CD4-positive, alpha-beta T cell treated with Interleukin-21 for 1 hour (primary cell): ENCODE results near the gene M6PR.

Experiments used
- DNase-seq: peaks from one replicate; pipeline ENCODE4 v3.0.0-alpha.2; 2020

The M6PR gene

GRCh38 chr12:8911606-8912268 lies 37.7 kb downstream of the M6PR start:
- DNase-seq: no peak

GRCh38 chr12:8909752-8910151 lies 39.7 kb downstream of the M6PR start:
- DNase-seq: no peak

- DNase-seq: no peak
These were observed 41.9 kb downstream of the M6PR start for GRCh38 chr12:8907513-8907912.

GRCh38 chr12:8906266-8907180 lies 42.9 kb downstream of the M6PR start:
- DNase-seq: no peak

- DNase-seq: no peak
These were observed 43.9 kb downstream of the M6PR start for GRCh38 chr12:8905546-8905945.

GRCh38 chr12:8904665-8905064 lies 44.8 kb downstream of the M6PR start:
- DNase-seq: no peak

GRCh38 chr12:8903646-8904045 lies 45.8 kb downstream of the M6PR start:
- DNase-seq: no peak

GRCh38 chr12:8902703-8903102 lies 46.7 kb downstream of the M6PR start:
- DNase-seq: peak; percentile 7

GRCh38 chr12:8899830-8900229 lies 49.6 kb downstream of the M6PR start:
- no peak for DNase-seq

- DNase-seq: no peak
These were observed 52.4 kb downstream of the M6PR start for GRCh38 chr12:8897081-8897480.

- DNase-seq: no peak
These were observed 54.5 kb downstream of the M6PR start for GRCh38 chr12:8894986-8895385.

- no peak for DNase-seq
These were observed 55.1 kb downstream of the M6PR start for GRCh38 chr12:8894378-8894777.

GRCh38 chr12:8891976-8892375 lies 57.5 kb downstream of the M6PR start:
- DNase-seq: no peak
